Retinal pigment epithelial cell (primary cell): ENCODE results near the gene HS3ST1.

ENCODE experiments used
- DNase-seq: peaks from one replicate; pipeline ENCODE4 v3.0.0-alpha.2; 2010; ENCODE audit warnings: low read depth
- H3K4me3 ChIP-seq: 2 replicates; pipeline ENCODE4 v1.5.1; 2011; ENCODE audit warnings: mild to moderate bottlenecking, low read length, control low read depth, moderate library complexity
- TF ChIP-seq, protein P1 (sequence below): conservative IDR thresholded peaks from 2 replicates; pipeline ENCODE4 v1.5.1; 2011; ENCODE audit warnings: low read depth, low read length, control low read depth, inconsistent platforms

Gene HS3ST1

DNA sequence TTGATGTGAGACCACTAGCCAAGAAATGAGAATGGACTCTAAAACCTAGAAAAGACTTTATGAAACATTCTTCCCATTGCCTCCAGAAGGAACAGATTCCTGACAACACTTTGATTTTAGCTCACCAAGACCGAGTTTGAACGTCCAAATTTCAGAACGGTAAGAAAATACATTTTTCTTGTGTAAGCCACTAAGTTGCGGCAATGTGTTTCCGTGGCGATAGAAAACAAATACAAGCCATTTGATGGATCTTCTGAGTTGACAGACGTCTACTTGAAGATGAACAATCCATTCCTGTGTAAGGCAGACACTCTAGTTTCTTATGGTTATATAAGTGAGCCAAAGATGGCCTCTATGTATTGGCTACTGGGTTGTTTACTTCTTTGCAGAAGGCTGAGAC, 52.5 kb downstream of the HS3ST1 start:
- TF ChIP-seq, protein P1, sequence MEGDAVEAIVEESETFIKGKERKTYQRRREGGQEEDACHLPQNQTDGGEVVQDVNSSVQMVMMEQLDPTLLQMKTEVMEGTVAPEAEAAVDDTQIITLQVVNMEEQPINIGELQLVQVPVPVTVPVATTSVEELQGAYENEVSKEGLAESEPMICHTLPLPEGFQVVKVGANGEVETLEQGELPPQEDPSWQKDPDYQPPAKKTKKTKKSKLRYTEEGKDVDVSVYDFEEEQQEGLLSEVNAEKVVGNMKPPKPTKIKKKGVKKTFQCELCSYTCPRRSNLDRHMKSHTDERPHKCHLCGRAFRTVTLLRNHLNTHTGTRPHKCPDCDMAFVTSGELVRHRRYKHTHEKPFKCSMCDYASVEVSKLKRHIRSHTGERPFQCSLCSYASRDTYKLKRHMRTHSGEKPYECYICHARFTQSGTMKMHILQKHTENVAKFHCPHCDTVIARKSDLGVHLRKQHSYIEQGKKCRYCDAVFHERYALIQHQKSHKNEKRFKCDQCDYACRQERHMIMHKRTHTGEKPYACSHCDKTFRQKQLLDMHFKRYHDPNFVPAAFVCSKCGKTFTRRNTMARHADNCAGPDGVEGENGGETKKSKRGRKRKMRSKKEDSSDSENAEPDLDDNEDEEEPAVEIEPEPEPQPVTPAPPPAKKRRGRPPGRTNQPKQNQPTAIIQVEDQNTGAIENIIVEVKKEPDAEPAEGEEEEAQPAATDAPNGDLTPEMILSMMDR, result no peak

DNA sequence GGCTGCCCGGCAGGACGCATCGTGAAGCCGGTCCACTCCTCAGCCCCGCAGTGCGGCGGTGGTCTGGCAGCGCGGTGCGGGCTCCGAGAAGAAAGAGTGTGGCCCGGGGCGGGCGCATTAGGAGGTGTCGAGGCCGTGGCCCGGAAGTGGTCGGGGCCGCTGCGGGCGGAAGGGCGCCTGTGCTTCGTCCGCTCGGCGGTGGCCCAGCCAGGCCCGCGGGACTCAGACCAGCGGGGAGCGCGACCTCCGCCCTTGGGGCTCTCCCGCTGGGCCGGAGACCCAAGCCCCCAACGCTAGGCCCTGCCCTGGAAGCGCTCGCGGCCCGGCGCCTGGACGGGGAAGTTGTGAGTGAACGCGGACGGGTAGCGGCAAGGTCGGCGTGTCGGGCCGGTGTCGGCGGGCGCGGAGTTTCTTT, 60.0 kb downstream of the HS3ST1 start:
- TF ChIP-seq, protein P1, result no peak
- H3K4me3 ChIP-seq, result no peak overlapping the region
- DNase-seq, result no peak

More for the DNA sequence above, 52.5 kb downstream of the HS3ST1 start:
- no peak overlapping the region for H3K4me3 ChIP-seq
- DNase-seq, result no peak

DNA sequence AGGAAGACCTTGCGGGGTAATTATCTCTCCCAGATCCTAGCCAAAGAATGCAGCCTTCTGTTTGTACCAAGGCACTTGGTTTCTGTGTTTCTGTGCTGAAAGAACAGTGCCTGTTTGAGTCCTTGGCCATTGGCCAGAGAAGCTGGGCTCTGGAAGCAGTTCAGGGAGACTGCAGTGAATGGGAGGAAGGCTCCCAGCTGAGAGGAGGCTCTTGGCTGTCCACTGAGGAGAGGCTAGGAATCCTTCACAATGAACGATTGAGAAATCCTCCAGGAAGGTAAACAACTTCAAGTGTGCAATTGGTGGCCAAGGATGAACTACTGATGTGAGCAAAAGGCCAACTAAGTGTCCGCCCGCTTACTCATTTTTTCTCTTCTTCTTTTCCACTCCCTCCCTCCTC, 61.3 kb downstream of the HS3ST1 start:
- DNase-seq, result no peak
- TF ChIP-seq, protein P1, result no peak

DNA sequence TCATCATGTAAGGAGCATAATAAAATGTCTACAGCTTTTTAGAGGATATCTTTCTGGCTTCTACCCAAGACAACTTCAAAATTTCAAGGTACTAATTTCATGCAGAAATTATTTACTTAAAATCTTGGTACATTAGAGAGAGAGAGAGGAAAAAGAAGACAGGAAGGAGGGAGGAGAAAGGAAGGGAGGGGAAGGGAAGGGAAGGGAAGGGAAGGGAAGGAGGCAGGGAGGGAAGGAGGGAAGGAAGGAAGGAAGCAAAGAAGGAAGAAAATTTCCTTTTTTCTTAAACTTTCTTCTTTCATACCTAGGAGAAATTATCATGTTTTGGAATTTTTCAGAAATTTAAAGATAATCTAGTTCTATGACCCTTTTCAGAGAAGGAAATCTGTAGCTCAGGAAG, 61.8 kb downstream of the HS3ST1 start:
- DNase-seq, result no peak
- TF ChIP-seq, protein P1, result no peak
- no peak overlapping the region for H3K4me3 ChIP-seq

More for the DNA sequence above, 61.3 kb downstream of the HS3ST1 start:
- no peak overlapping the region for H3K4me3 ChIP-seq

DNA sequence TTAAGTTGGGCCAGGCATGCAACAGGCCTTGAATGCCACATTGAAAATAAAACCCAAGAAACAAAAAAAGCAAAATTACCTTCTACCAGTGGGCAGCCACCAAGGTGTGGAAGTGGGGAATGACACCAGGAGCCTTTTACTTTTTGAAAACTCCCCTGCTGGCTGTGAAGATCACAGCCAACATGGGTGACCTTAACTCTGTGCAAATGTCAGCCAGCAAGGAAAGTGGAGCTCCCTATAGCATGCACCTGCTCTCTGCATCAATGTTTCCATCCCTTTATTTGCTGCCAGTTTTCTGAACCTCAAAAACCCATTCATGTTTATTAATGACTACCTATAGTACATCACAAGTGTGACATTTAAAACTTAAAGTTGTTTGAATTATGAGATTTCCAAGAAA, 63.7 kb downstream of the HS3ST1 start:
- no peak for DNase-seq
- H3K4me3 ChIP-seq, result no peak overlapping the region
- TF ChIP-seq, protein P1, result no peak

DNA sequence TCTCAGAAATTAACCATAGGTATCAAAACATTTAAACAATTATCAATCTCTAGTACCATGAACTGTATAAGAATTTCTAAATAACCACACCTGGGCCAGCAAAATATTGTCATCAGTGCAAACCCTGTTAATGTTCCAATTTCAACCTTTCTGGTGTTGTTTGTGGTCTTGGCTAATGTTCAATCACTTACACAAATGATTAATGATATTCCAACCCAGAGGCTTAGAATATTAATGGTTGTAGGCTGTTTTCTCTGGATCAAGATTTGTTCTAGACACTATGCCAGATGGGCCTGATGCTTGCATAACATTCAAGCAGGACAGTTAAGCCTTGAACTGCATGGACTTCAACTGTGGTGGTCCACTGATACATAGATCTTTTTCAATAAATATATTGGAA, 69.1 kb downstream of the HS3ST1 start:
- TF ChIP-seq, protein P1, result no peak
- DNase-seq, result no peak
- H3K4me3 ChIP-seq, result no peak overlapping the region

DNA sequence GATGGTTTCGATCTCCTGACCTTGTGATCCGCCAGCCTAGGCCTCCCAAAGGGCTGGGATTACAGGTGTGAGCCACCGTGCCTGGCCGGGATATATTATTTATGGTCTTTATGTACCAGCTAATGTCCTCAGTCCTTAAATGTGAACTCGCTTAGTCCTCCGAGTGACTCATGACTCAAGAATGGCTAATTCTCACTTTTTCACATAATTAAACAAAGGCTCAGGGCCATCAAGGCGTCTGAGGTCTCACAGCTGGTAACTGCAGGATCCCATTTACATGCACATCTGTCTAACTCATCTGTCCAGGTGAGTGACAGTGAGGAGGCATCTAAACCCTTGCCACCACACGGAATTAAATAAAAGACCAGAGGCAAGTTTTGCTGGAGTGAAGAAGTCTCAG, 73.5 kb downstream of the HS3ST1 start:
- DNase-seq, result peak; percentile 16
- TF ChIP-seq, protein P1, result no peak
- H3K4me3 ChIP-seq, result no peak overlapping the region
